B cell (primary cell): ENCODE data around the gene TMEM260.

Source experiments
- CTCF ChIP-seq: fragments of 200-600 bp; IDR thresholded peaks from one replicate; pipeline ENCODE4 v1.8.0; 2022; ENCODE audit warnings: antibody characterized with exemption, mild to moderate bottlenecking
- EZH2 ChIP-seq: IDR thresholded peaks from 2 replicates; pipeline ENCODE4 v1.6.1; 2012; ENCODE audit warnings: borderline replicate concordance, low read depth, mild to moderate bottlenecking, moderate library complexity, low read length; ENCODE audit not compliant: insufficient read depth, poor library complexity, severe bottlenecking

GRCh38 chr14:56648508-56649301 lies 69.1 kb downstream of the TMEM260 start:
- TF ChIP-seq CTCF (no peak), EZH2 (no peak)
